ENCODE results near the gene PSTPIP1. TPM values are rescaled to one million over a fixed set of nuclear protein-coding genes. Genes with fewer than 3 reads are reported as not detected.

Gene PSTPIP1
- total and polyA plus RNA-seq, 2 of the 8 experiments (the other 6 are each of a cell fraction or from before 2014, with no cell fraction given): 1.6 to 1.8 TPM

DNA sequence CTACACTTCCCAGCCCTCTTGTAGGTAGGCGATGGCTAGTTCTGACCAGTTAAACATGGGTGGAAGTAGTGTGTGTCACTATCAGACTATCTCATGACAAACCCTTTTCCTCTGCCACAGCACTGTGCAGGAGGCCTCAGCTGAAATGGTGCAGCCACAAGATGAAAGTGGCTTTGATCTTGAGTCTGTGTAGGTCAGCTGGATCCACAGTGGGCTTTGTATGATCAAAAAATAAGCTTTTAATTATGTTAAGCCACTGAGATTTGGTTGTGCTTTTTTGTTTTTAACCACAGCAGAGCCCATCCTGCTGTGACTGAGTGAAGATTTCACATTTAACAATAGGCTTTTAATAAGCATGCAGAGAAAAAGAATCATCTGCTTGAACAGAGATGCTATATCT is 43.7 kb upstream of the PSTPIP1 start:
- Histone ChIP-seq H3K14ac (ENCODE audit: insufficient read length) (no peak overlapping the region), H3K79me1 (ENCODE audit: low read depth, low read length) (no peaks in the 10 kb centered on the region; the same call in 1 of the 2 replicates), H3K4ac (replicated peaks; ENCODE audit: insufficient read length, low read depth, low read length) (no peak overlapping the region), H2BK15ac (ENCODE audit: low read length) (no peak overlapping the region), H3K9ac (replicated peaks in 1 of 4; ENCODE audit: extremely low read depth in 1 of 4, low read depth in 3 of 4, low read length in 3 of 4) (no peak overlapping the region), H3K4me3 (ENCODE audit: extremely low read depth in 1 of 4, insufficient read depth in 2 of 4, low read depth in 3 of 4, low read length in 4 of 4) (no peak overlapping the region), H3K4me2 (ENCODE audit: insufficient read depth in 1 of 2, low read depth in 2 of 2, low read length in 2 of 2) (no peak overlapping the region), H4K5ac (ENCODE audit: insufficient read length, low read depth, low read length) (no peak overlapping the region), H3K56ac (replicated peaks; ENCODE audit: insufficient read length, low read depth, low read length) (no peak overlapping the region), H2BK12ac (ENCODE audit: low read depth, low read length) (no peak overlapping the region), H3K36me3 (ENCODE audit: control insufficient read depth in 2 of 4, insufficient read depth in 4 of 4, low read length in 3 of 4) (peaks cover 6 to 45% (median 27%) of the 10 kb centered on the region in 4 experiments), H4K8ac (ENCODE audit: extremely low read depth, insufficient read depth, low read length) (no peak overlapping the region), H3K27ac (ENCODE audit: low read depth, low read length) (no peak overlapping the region), H3K23me2 (ENCODE audit: low read depth, low read length) (no peaks in the 10 kb centered on the region), H3K18ac (ENCODE audit: extremely low read depth, low read length) (no peak overlapping the region), H3K79me2 (ENCODE audit: control insufficient read depth in 1 of 2, insufficient read depth in 2 of 2, low read length in 2 of 2) (no peaks in the 10 kb centered on the region), H3K23ac (ENCODE audit: insufficient read length) (no peak overlapping the region), H3K27me3 (replicated peaks in 1 of 4; ENCODE audit: control insufficient read depth in 3 of 4, extremely low read depth in 1 of 4, insufficient read depth in 3 of 4, low read length in 3 of 4) (no peaks in the 10 kb centered on the region), H2AFZ (ENCODE audit: low read length) (no peak overlapping the region), H2BK5ac (ENCODE audit: low read depth, low read length) (no peak overlapping the region), H3K9me3 (ENCODE audit: insufficient read depth in 2 of 2, low read depth in 1 of 2, low read length in 1 of 2) (no peaks in the 10 kb centered on the region), H2AK5ac (ENCODE audit: low read depth, low read length) (no peak overlapping the region), H4K91ac (replicated peaks; ENCODE audit: insufficient read length, low read length) (no peak overlapping the region), H2BK120ac (replicated peaks; ENCODE audit: low read depth, low read length) (no peak overlapping the region), H3K4me1 (replicated peaks in 1 of 4; ENCODE audit: control insufficient read depth in 3 of 4, insufficient read depth in 4 of 4, low read length in 3 of 4) (no peaks in the 10 kb centered on the region), H4K20me1 (replicated peaks in 1 of 2; ENCODE audit: control insufficient read depth in 1 of 2, insufficient read depth in 2 of 2, low read length in 2 of 2) (no peaks in the 10 kb centered on the region), H2BK20ac (ENCODE audit: low read length) (no peak overlapping the region)
- FAIRE-seq: no peak
- TF ChIP-seq HDAC6 (IDR thresholded peaks at IDR 0.05; ENCODE audit: low read depth, low read length) (no peak), ATF3 (IDR thresholded peaks at IDR 0.05; ENCODE audit: insufficient read depth, low read depth, low read length) (no peak), ZNF274 (IDR thresholded peaks at IDR 0.05; ENCODE audit: borderline replicate concordance, extremely low read depth, low read length) (no peak), SIX5 (IDR thresholded peaks at IDR 0.05; ENCODE audit: low read depth, low read length) (no peak), SIRT6 (IDR thresholded peaks at IDR 0.05; ENCODE audit: low read length) (no peak), JUN (IDR thresholded peaks at IDR 0.05; ENCODE audit: low read depth, low read length) (no peak), SAP30 (IDR thresholded peaks at IDR 0.05; ENCODE audit: insufficient read depth, insufficient replicate concordance, low read length) (no peak), PHF8 (conservative IDR thresholded peaks at IDR 0.05; ENCODE audit: low read depth, low read length) (no peak)
- TF ChIP-seq, protein P1, sequence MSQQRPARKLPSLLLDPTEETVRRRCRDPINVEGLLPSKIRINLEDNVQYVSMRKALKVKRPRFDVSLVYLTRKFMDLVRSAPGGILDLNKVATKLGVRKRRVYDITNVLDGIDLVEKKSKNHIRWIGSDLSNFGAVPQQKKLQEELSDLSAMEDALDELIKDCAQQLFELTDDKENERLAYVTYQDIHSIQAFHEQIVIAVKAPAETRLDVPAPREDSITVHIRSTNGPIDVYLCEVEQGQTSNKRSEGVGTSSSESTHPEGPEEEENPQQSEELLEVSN (IDR thresholded peaks at IDR 0.05): no peak
- no peak for DNase-seq (ENCODE audit: low read depth in 1 of 2, low spot score in 2 of 2)
- CTCF ChIA-PET (ENCODE audit: partially characterized antibody): interaction anchor here (0.7 to 1.2 kb wide), 4 partner anchors 10 to 77 kb away, joined by 3 to 4 read pairs (median 3); no protein-coding TSS in a partner anchor
- POLR2A ChIA-PET (ENCODE audit: partially characterized antibody): interaction anchor here (0.8 to 1.4 kb wide), 4 partner anchors 10 to 16 kb away, joined by 3 to 5 read pairs (median 4); no protein-coding TSS in a partner anchor
- whole genome bisulfite sequencing, 2 experiments (ENCODE audit: extremely low coverage in 1 of 2, insufficient coverage in 1 of 2, insufficient read length in 1 of 2, insufficient replicate concordance in 2 of 2, low coverage in 1 of 2, low lambda C conversion rate in 2 of 2, missing lambda C conversion rate in 1 of 2): 76% methylated on average over 1 of the region's 1 CpG; no CpG with 5 or more reads in 1 of the 2 experiments
